Activated CD8-positive, alpha-beta memory T cell treated with anti-CD3 and anti-CD28 coated beads, Interleukin-2, amount 50 U/mL, for 4 hours (primary cell): Measurements from ENCODE around the gene MANF.

Experiments
- DNase-seq: peaks from one replicate; pipeline ENCODE4 v3.0.0-alpha.2; 2020

MANF gene

DNA sequence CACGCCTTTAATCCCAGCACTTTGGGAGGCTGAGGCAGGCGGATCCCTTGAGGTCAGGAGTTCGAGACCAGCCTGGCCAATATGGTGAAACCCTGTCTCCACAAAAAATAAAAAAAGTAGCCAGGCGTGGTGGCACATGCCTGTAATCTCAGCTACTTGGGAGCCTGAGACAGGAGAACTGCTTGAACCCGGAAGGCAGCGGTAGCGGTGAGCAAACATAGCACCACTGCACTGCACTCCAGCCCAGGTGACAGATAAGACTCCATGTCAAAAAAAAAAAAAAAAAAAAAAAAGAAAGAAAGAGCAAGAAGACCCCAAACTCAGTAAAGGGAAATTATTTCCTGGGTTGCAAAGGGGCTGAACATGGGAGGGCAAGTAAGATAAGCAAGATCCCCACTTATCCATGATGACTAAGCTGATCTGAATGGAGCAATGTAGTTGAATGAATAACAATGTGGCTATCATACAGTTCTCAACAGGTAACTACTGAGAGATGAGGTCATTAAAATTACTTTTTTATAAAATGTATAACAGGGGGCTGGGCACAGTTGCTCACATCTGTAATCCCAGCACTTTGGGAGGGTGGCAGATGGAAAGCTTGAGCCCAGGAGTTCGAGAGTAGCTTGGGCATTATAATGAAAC, 52.0 kb downstream of the MANF start:
- no peak for DNase-seq
